Measurements from ENCODE around the gene MYL9.
"Not testable (repeated sequence)": the region's sequence is repeated elsewhere in the genome, so short reads cannot be mapped to it uniquely, and the experiment has no call there.

MYL9 gene

DNA sequence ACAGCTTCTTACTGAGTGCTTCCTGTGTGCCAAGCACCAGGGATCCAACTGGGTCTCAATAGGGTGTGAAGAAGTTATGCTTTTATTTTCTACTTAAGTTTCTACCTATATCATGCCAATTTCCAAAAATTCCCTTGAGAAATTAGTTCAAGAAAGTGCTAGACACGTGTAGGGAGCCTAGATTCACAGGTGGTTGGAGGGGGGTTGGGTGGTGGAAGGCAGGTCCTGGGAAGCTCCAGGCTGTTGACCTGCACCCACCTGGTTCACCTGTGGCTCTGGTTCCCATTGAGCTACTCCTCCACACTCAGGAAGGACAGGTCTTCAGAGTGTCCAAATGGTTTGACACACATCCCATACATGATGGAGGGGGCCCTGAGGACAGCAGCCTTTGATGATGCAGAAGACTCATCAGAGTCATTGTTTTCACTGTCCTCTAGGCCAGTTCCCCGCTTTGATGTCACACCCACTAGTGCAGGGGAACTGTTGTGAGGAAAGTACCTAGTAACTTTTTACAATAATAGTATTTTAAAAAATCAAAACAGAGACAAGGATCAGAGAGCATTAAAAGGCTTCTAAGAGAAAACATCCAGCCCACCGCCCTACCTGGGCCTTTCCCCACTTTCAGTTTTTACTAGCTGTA is 39.8 kb upstream of the MYL9 start:
- FAIRE-seq: no peak
- DNase-seq (ENCODE audit: insufficient read length): no peak
- TF ChIP-seq POLR2A (IDR thresholded peaks at IDR 0.05; ENCODE audit: low read depth, low read length) (no peak), POLR2AphosphoS5 (IDR thresholded peaks at IDR 0.05; ENCODE audit: low read depth, low read length) (no peak), TAF1 (IDR thresholded peaks at IDR 0.05; ENCODE audit: borderline replicate concordance, low read depth, low read length) (no peak)

- DNase-seq (ENCODE audit: insufficient read length): no peak
- TF ChIP-seq POLR2A (IDR thresholded peaks at IDR 0.05; ENCODE audit: low read depth, low read length): no peak
- TF ChIP-seq TAF1 (IDR thresholded peaks at IDR 0.05; ENCODE audit: borderline replicate concordance, low read depth, low read length): no peak
- TF ChIP-seq POLR2AphosphoS5 (IDR thresholded peaks at IDR 0.05; ENCODE audit: low read depth, low read length): no peak
- FAIRE-seq: no peak
These were observed 37.0 kb upstream of the MYL9 start for GRCh38 chr20:36504295-36504694.

DNA sequence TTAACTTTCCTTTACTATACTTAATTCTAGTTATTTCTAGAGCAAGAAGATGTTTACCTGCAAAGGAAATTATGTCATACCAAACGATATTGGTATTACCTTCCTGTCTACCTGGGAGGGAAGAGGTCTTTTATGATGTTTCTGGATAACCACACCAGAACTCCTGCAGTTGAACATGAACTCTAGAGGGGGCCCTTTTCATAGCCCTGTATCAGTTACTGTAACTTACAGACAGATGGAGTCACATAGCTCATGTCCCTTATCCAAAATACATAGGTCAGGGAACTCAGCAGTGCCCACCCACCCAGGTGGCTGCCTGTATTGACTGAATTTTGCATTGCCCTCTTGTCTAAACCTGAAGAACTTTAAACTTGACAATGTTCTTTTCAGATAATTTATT is 35.1 kb upstream of the MYL9 start:
- TF ChIP-seq TAF1 (IDR thresholded peaks at IDR 0.05; ENCODE audit: borderline replicate concordance, low read depth, low read length): no peak
- no peak for TF ChIP-seq POLR2AphosphoS5 (IDR thresholded peaks at IDR 0.05; ENCODE audit: low read depth, low read length)
- no peak for TF ChIP-seq POLR2A (IDR thresholded peaks at IDR 0.05; ENCODE audit: low read depth, low read length)
- no peak for FAIRE-seq
- DNase-seq (ENCODE audit: insufficient read length): no peak

- no peak for TF ChIP-seq TAF1 (IDR thresholded peaks at IDR 0.05; ENCODE audit: borderline replicate concordance, low read depth, low read length)
- TF ChIP-seq POLR2A (IDR thresholded peaks at IDR 0.05; ENCODE audit: low read depth, low read length): no peak
- TF ChIP-seq POLR2AphosphoS5 (IDR thresholded peaks at IDR 0.05; ENCODE audit: low read depth, low read length): no peak
- FAIRE-seq: no peak
- no peak for DNase-seq (ENCODE audit: insufficient read length)
These were observed 33.6 kb upstream of the MYL9 start for GRCh38 chr20:36507746-36508145.

DNA sequence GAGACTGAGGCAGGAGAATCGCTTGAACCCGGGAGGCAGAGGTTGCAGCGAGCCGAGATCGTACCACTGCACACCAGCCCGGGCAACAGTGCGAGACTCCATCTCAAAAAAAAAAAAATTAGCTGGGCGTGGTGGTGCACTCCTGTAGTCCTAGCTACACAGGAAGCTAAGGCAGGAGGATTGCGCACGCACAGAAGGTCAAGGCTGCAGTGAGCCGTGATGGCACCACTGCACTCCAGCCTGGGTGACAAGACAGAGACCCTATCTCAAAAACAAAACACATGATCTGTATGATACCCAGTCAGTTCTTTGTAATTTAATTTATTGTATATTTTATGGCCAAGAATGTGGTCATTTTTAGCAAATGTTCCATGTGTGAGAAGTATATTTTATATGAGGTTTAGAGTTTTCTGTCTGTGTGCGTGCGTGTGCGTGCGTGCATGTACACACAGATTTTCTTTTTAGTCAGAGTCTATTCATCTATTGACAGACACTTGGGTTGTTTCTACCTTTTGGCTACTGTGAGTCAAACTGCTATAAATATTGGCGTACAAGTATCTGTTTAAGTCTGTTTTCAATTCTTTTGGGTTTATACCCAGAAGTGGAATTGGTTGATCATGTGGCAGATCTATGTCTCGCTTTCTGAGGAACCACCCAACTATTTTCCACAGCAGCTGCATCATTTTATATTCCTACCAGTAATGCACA is 22.2 kb upstream of the MYL9 start:
- DNase-seq (ENCODE audit: insufficient read length): no peak
- TF ChIP-seq TAF1 (IDR thresholded peaks at IDR 0.05; ENCODE audit: borderline replicate concordance, low read depth, low read length) (no peak), POLR2A (IDR thresholded peaks at IDR 0.05; ENCODE audit: low read depth, low read length) (no peak), POLR2AphosphoS5 (IDR thresholded peaks at IDR 0.05; ENCODE audit: low read depth, low read length) (no peak)
- FAIRE-seq: no peak

DNA sequence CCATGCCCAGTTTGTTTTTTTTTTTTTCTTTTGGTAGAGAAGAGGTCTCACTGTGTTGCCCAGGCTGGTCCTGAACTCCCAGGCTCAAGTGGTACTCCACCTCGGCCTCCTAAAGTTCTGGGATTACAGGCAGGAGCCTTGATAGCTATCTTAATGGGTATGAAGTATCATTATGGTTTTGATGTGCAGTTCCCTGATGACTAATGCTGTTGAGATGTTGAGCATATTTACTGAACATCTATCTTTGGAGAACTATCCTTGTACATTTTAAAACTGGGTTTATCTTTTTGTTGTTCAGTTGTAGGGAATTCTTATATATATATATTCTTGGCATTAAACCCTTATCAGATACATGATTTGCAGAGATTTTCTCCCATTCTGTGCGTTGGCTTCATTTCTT is 21.4 kb upstream of the MYL9 start:
- FAIRE-seq (no peak), DNase-seq (ENCODE audit: insufficient read length) (no peak)
- TF ChIP-seq POLR2A (IDR thresholded peaks at IDR 0.05; ENCODE audit: low read depth, low read length) (no peak), TAF1 (IDR thresholded peaks at IDR 0.05; ENCODE audit: borderline replicate concordance, low read depth, low read length) (no peak), POLR2AphosphoS5 (IDR thresholded peaks at IDR 0.05; ENCODE audit: low read depth, low read length) (no peak)

GRCh38 chr20:36521526-36521925 is 19.8 kb upstream of the MYL9 start:
- no peak for TF ChIP-seq POLR2AphosphoS5 (IDR thresholded peaks at IDR 0.05; ENCODE audit: low read depth, low read length)
- no peak for TF ChIP-seq POLR2A (IDR thresholded peaks at IDR 0.05; ENCODE audit: low read depth, low read length)
- no peak for TF ChIP-seq TAF1 (IDR thresholded peaks at IDR 0.05; ENCODE audit: borderline replicate concordance, low read depth, low read length)
- FAIRE-seq: no peak
- no peak for DNase-seq (ENCODE audit: insufficient read length)

DNA sequence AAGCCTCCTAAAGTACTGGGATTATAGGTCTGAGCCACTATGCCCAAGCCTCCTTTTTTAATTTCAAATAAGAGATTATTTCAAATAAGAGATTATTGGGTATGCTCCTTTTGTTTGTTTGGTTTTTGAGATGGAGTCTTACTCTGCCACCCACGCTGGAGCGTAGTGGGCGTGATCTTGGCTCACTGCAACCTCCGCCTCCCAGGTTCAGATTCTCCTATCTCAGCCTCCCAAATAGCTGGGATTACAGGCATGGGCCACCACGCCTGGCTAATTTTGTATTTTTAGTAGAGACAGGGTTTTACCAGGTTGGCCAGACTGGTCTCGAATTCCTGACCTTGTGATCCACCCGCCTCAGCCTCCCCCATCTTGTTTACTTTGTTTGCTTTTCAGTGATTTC is 18.9 kb upstream of the MYL9 start:
- FAIRE-seq: not testable (repeated sequence)

DNA sequence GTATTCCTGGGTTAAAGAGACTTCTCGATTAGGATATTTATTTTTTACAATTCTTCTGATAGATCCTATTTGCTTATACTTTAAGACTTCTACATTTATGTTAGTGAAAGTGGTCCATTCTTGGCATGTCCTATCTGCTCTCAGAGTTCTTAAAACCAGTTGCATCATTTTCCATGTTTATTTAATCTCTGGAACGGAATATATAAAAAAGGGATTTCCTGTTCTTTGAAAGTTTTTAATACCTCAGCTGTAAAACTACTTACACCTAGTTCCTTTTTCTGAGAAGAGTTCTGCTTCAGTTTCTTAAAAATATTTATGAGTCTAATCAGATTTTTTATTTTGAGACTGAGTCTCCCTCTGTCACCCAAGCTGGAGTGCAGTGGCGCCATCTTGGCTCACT is 18.0 kb upstream of the MYL9 start:
- FAIRE-seq: no peak
- no peak for DNase-seq (ENCODE audit: insufficient read length)
- no peak for TF ChIP-seq TAF1 (IDR thresholded peaks at IDR 0.05; ENCODE audit: borderline replicate concordance, low read depth, low read length)
- TF ChIP-seq POLR2AphosphoS5 (IDR thresholded peaks at IDR 0.05; ENCODE audit: low read depth, low read length): no peak
- no peak for TF ChIP-seq POLR2A (IDR thresholded peaks at IDR 0.05; ENCODE audit: low read depth, low read length)

More for the DNA sequence above, 18.9 kb upstream of the MYL9 start:
- DNase-seq (ENCODE audit: insufficient read length): not testable (repeated sequence)

- no peak for DNase-seq (ENCODE audit: insufficient read length)
- FAIRE-seq: no peak
- TF ChIP-seq POLR2A (IDR thresholded peaks at IDR 0.05; ENCODE audit: low read depth, low read length) (no peak), POLR2AphosphoS5 (IDR thresholded peaks at IDR 0.05; ENCODE audit: low read depth, low read length) (no peak), TAF1 (IDR thresholded peaks at IDR 0.05; ENCODE audit: borderline replicate concordance, low read depth, low read length) (no peak)
These were observed 15.5 kb upstream of the MYL9 start for GRCh38 chr20:36525620-36526365.

DNA sequence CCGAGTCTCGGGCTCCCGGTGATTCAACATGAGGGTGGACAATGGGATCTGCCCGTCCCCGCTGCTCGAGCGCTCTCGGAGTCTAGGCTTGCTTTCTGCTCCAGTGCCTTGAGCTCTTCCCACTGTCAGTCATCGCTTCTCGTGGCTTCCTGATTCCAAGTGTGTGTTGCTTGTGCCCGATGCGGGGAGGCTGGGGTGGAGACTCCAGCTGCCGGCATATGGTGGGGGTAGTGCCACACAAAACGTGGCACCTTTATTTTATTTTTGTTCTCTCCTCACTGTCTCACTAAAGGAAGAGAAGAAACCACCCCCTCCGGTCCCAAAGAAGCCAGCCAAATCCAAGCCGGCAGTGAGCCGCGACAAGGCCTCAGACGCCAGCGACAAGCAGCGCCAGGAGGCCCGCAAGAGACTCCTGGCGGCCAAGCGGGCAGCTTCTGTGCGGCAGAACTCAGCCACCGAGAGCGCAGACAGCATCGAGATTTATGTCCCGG is 14.8 kb upstream of the MYL9 start:
- TF ChIP-seq TAF1 (IDR thresholded peaks at IDR 0.05; ENCODE audit: borderline replicate concordance, low read depth, low read length) (no peak), POLR2AphosphoS5 (IDR thresholded peaks at IDR 0.05; ENCODE audit: low read depth, low read length) (no peak), POLR2A (IDR thresholded peaks at IDR 0.05; ENCODE audit: low read depth, low read length) (no peak)
- no peak for DNase-seq (ENCODE audit: insufficient read length)
- no peak for FAIRE-seq

Data from GM12892 (cell line).